Hematopoietic multipotent progenitor cell (in vitro differentiated cells): ENCODE measurements around the gene MAST4. TPM values are rescaled to one million over a fixed set of nuclear protein-coding genes. Genes with fewer than 3 reads are reported as not detected.
"Not testable (repeated sequence)": the region's sequence is repeated elsewhere in the genome, so short reads cannot be mapped to it uniquely, and the experiment has no call there.

ENCODE experiments used
- DNase-seq, 3 donors: peaks; one replicate each; pipeline ENCODE4 v3.0.0-alpha.2; 2011 to 2015; ENCODE audit warnings: low read depth in 2 of 3, low spot score in 2 of 3
- total RNA-seq: library from RNA; depleted of rRNA; stranded (reverse); fragments of >200 nt; gene quantifications from one replicate; pipeline ENCODE4 v1.2.3, GENCODE V29; 2012

MAST4 gene
- total RNA-seq, 1 donor = 19.9 TPM

DNA sequence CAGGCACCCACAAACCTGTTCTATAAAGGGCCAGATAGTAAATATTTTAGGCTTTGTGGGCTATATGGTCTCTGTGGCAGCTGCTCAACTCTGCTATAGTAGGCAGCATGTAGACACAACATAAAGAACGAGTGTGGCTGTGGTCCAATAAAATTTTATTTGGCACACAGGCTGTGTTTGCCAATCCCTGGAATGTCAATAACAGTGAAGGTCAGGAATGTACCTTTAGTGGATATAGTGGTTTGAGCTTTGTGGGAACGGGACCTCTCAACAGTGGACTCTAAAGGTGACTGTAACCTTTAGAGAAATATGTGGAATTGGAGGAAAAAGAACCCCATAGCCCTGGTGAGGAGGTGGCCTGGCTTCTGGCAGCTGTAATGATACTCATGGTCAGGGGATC, 145.2 kb downstream of the MAST4 start:
- DNase-seq = no peak

DNA sequence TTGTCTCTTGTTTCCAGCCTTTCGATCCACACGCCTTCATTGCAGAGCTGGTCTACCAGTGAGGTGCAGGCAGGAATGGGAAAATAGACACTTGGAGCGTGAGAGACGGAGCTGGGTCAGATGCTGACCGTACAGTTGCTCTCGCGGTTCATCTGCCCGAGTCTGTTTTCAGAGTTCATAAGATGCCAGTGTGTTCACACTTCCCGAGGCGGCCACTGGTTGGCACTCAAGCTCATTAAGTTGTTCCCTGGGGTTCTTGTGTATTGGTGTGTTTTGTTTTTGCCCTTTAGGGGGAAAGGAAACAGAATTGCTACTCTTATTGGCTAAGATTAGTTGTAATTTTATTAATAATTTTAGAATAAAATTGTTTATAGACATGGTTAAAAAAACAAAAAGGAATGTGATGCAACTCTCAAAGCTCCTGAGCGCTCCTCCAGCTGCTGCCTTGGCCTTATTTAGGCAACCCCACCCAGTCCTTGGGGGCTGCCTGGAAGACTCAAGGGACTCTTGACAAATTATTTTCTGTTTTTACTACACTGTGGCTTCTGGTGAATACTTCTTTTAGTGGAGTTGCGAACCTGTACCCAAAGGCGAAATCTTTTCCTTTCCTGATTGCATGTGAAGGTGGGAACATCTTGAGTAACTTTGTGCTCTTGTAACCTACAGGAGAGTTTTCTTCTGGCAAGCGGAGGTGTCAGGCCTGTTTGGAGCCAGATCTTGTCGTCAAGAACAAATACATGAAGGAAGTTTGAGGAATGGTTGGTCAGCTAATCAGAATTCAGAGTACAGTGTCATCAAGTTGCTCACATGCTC, 146.1 kb downstream of the MAST4 start:
- DNase-seq = no peak

DNA sequence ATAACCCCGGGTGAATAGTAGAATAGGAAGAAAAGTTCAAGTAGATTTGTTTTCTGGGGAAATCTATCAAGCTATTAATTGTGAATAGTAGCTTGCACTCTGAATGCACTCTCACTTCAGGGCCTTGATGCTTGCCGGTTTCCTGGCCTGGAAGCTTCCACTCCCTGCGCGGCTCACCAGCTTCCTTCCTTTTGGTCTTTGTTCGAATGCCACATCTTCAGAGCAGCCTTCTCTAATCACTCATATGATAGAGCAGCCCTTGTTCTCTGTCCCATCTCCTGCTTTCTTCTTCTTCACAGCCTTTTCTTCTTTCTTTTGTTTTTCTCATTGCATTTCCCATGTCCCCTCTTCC, 146.7 kb downstream of the MAST4 start:
- DNase-seq = no peak

DNA sequence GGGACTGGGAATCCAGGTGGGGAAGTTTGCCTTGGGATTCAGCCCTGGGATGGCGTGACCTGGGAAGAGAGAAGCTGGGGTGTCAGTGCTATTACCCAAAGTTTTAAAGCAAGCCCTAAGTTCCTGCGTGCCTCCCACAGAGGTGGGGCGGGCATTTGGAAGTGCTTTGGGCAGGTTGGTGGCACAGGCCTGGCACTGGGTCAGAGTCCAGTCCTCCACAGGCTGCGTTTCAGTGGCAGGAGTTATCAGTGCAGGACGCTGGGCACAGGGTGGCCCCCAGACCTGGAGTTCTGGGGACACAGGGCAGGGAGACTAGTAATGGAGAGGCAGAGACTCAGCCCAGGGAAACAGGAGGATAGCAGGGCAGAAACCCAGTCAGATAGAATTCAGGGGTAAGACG, 147.2 kb downstream of the MAST4 start:
- no peak for DNase-seq

DNA sequence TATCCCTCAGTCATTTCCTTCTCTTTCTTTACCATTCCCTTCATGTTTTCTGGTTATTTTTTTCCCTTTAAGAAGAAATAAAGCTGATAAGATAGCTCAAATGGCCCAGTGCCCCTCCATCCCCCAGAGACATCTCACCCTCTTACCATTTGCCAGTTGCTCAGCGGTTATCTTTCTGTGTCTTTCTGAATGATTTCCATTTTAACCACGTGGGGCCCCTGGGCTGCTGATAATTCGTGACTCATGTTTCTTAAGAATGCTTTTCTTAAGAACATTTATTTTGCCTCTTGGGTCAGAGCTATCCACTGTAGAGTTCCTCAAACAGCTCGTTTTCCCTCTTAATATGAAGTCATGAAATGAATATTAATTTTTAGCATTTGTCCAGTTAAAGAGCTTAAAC, 147.8 kb downstream of the MAST4 start:
- DNase-seq = peak in 1 of 3 donors; percentile 4

DNA sequence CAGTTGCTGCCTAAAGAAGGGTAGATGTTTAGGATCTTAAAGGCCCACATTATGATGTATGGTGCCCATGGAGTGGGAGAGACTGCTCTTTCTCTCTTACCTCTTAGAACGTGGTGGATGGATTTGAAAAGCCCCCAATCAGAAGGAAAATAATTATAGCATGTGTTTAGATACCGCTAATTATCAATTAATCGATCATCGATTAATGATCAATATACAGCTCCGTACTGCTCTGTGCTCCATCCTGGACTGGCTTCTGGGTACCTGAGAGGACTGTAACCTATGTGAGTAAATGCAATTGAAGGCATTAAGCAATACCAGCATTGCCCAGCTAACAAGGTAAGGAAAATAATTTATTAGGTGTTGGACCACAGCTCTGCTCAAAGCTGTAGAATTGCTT, 149.1 kb downstream of the MAST4 start:
- no peak for DNase-seq

DNA sequence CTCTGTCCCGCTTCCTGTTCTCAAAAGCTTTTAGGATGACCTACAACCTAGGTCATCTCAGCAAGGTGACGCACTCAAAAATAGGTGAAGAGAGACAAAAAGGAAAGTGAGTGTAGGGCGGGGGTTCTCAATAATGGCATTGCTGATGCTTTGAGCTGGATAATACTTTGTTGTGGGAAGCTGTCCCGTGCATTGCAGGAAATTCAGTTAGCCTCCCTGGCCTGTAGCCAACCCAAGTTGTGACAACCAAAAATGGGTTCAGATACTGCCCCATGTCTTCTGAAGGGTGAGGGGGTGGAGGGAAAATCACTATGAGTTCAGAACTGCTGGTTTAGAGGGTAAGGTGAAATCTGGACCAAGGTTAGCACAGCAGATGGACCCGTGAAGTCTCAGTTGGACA, 151.4 kb downstream of the MAST4 start:
- no peak for DNase-seq

DNA sequence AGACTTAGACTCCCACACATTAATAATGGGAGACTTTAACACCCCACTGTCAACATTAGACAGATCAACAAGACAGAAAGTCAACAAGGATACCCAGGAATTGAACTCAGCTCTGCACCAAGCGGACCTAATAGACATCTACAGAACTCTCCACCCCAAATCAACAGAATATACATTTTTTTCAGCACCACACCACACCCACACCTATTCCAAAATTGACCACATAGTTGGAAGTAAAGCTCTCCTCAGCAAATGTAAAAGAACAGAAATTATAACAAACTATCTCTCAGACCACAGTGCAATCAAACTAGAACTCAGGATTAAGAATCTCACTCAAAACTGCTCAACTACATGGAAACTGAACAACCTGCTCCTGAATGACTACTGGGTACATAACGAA, 156.5 kb downstream of the MAST4 start:
- not testable (repeated sequence) for DNase-seq

DNA sequence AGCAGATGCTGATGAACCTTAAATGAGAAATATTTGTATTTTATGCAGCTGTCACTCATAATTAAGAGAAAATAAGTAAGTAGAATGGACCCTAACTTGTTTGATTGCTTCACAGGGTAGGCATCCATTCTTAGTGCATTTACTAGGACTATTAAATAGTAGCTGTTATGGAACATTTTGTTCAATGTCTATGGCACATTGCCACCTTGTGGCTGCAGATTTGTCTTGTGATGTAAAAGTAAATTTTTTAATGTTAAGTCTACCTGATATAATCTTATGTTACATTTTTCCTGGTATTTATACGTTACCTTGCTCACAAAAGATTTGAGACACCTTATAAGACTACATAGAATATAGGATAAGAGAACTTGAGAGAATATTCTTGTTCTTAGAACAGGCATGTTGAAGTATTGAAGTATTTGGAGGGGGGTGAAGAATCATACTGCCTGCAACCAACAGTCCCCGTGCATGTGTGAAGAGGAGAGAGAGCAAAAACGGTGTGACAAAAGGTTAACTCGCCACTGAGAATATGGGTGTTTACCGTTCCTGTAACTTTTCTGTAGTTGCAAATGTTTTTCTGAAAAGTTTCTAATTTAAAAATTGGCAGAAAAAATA, 161.1 kb downstream of the MAST4 start:
- DNase-seq = peak in 2 of 3 donors; percentile 41 to 73

DNA sequence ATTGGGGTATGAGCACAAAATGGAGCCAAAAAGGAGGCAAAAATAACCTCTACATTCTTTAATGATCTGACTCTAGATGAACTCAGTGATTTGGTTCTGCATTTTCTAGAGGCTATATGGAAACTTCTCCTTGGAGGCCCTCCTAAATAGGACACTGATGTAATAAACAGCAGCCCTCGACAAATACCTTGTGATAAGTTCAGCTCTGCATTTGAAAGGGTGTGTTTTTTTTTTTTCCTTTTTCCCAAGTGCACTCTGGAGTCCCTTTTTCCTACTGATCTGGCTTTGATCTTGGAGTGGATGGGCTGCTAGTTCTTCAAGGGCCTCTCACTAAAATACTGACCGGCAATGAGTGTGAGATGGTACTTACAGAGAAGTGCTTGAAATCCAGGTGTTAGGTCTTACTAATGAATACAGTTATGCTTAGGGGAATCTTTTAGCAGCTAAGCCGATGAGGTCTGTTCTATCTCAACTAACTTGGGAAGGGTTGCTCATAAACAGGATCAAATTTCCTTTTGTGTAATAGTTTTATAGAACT, 161.7 kb downstream of the MAST4 start:
- no peak for DNase-seq

DNA sequence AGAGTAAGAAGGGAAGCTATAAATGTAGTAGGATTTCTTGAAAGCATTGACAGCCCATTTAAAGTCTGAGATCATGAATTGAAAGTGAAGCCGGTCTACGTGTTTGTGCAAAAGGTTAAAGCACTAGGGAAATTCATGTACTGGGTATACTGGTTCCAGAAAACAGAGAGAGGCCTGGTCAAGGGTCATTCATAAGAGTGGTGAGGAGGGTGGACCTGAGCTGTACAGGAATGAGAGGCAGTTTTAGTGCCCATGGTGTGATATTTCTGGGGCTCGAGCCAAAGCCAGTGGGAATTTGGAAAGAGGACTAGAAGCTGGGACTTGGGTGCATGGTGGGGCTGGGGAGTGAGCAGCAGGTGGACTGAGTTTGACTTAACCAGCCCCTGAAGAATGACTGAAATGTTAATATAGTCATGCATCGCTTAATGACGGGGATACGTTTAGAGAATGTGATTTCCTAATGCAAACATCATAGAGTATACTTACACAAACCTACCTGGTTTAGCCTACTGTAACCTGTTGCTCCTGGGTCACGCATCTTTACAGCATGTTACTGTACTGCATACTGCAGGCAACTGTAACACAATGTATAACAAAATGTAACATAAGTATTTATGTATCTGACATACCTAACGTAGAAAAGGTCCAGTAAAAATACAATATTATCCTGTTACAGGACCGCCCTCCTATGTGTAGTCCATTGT, 173.0 kb downstream of the MAST4 start:
- DNase-seq = no peak

DNA sequence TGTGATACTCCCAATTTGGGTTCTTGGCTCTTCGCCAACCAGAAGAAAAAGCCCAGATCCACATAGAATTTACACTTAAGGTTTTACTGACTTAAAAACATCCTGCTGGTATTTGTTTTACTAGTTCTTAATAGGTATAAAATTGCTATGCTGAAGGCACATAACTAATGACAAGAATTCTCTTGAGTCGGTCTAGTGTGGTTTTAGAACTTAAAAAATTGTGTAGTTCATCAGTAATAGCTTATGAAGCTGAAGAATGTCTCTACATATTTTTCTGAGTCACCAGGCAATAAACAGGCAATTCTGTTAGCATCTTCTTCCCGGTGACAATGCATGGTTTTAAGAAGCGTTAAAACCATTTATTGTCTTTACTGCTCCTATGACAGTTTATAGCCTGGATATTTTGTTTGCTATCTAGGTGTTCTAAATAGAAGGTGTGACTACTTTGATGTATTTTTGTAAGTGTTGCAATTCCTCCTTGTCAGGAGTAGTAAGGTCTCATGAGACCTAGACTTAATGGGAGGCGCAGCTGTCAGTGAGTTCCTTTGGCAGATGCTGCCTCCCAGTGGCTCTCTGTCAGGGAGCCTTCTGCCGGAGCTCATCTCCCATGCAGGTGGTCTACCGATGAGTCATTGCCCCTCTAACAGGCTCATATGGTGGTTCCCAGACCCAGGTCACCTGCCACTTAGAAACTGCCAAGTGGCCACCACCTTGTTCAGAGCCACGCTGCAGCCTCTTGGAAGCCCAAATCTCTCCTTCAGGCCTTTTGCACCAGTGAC, 173.8 kb downstream of the MAST4 start:
- DNase-seq = peak in 1 of 3 donors; percentile 4

DNA sequence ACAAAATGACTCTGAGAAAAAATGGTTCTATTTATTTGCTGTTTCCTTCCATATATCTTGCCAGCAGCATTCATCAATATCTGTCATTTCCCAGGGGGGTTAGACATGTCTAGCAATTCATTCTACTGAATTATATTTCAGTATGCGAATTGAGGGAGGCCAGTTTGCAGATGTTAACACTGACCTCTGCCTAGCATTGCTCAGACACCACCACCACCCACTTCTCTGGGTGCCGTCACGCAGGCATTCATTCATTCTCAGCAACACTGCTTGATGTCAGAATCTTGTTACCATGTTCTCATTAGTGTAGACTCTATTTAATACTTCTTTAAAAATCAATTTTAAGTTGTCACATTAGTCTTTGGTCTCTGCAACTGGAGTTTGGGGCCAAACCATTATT, 181.7 kb downstream of the MAST4 start:
- no peak for DNase-seq

DNA sequence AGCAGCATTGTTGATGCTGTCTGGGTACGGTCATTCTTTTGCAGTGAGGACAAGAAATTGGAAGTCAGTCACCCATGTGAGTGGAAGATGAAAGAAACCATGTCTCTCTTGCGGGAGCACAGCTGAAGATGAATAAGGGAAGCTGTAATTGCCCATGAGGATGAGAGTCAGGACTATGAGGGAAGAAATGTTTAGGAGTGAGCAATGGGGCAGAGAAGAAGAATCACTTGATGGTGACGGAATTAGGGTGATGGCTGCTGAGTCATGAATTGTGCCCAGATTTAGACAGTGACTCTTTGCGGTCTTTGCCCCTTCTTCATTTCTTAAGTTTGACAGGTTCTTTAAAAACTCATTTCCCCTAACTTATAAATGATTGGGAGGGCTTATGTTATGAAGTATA, 183.3 kb downstream of the MAST4 start:
- DNase-seq = no peak

DNA sequence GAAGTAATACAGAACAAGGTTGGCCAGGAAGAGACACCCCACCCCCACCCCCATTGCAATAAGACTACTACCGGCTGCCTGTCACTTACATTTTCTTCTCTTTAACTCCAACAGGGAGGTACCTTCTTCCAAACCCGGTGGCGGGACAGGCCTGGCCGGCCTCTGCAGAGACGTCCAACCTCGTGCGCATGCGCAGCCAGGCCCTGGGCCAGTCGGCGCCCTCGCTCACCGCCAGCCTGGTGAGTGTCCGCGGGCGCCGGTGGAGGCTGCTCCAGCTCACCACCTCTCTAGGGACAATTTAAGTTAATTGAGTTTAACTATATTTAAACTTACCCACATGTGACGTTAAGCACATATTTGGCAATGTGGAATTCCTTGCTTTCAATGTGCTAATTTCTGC, 192.4 kb downstream of the MAST4 start:
- no peak for DNase-seq

DNA sequence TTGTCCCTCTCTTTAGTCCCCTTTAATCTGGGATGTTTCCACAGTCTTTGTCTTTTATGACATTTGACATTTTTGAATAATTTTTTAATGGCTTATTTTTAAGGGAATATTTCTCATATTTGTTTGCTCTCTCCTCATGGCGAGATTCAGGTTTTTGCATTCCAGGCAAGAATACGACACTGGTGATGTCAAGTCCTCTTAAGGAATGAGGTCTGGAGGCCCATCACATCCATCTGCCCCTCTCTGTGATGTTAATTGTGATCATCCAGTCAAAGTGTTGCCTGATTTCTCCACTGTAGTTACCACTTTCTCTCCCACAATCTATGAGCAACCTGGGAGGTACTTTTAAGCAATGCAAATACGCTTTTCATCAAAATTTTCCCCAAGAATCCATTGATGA, 193.2 kb downstream of the MAST4 start:
- DNase-seq = no peak

DNA sequence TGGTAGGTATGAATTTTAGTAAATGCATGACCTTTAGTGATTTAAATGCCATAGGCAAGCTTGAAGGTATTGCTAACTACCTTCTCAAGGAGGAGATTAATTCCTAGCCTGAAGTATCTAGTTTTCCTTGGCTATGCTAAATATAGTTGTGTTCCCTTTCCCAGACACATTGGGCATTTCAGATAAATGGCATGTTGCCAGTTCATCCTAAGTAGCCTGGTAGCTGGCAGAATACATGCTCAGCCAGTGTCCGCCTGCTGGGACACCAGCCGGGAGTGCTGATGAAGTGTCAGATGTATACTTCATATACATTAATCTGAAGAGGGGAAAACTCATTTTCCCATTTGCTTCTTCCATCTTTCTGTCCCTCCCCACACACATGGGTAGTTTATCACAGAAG, 196.9 kb downstream of the MAST4 start:
- no peak for DNase-seq

DNA sequence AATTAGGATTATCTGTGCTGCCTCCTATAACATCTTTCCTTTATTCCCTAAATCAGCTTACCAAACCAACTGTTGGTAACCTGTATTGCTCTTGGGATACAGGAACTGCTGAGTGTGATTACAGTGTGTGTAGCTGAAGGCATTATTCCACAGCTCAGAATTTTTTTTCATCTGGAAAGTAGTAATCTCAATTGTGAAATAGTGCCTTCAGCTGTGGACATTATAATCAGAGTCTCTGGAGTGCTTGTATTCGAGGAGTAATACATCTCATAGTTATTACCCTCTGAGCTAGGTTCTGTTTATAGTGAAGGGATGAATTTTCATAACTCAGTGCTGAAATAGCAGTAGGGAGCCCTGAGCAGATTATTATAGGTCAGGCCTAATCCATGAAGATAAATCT, 199.5 kb downstream of the MAST4 start:
- no peak for DNase-seq

DNA sequence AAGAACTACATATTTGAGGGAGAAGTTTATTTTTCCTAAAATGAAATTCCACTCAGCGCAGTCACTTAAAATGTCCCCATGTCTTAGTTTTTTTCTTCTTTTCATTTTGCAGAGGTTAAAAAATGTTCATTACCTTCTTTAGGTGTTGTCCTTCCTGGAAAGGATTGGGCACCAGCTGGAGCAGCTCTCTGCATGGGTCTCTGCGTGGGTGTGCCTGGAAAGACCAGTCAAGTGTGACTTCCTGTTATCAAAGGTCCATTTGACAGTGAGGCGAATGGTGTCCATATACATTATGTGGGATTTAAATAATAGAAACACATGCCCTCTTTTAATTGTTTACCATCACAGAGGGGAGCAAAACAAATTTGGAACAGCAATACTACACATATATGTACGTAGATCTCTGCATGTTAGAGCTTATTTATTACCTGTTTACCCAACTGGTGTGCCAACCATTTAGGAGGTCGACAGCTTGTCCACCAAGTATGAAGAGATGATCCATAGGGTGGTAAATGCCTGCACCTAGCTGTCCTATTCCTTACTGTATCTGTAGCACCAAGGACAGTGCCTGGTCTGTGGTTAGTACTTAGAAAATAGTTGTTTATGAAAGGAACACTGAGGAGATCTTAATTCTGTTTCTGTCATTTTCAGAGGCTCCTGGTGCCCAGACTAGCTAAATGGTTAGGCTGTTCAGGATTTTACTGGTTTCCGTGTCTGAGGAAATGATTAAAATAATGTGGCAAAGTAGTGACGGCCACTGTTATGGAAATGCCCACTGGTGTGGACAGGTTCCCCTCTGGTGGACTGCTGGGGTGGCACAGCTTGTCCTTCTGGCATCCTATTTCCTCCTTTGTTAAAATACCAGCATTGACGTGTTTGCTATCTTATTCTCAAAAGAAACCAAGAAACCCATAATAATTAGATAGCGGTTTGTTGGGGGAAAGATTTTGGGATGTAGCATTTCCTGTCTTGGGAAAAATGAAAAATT, 200.4 kb downstream of the MAST4 start:
- no peak for DNase-seq

DNA sequence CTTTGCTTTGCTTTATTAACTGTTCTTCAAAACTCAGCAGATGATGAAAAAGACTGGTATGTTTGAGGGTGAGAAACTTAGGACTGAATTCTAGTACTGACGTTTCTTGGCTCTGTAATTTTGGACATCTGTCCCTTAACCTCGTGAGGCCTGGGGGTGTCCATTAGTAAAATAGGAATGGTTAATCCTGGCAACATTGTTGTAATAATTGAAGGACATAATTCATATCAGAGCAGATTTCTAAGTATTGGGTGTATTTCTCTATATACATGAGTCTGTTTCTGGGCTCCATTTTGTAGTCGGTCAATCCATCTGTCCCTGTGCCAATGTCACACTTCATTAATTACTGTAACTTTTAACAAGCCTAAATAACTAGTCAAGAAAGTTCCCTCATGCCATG, 206.7 kb downstream of the MAST4 start:
- no peak for DNase-seq
